ENCODE measurements around the gene SNRNP27. TPM values are rescaled to one million over a fixed set of nuclear protein-coding genes. Genes with fewer than 3 reads are reported as not detected.

Gene SNRNP27
- total and polyA plus RNA-seq, 9 of the 15 experiments (the other 6 are each of a cell fraction or from before 2014, with no cell fraction given) = 29.2 to 102 (median 65.7) TPM

DNA sequence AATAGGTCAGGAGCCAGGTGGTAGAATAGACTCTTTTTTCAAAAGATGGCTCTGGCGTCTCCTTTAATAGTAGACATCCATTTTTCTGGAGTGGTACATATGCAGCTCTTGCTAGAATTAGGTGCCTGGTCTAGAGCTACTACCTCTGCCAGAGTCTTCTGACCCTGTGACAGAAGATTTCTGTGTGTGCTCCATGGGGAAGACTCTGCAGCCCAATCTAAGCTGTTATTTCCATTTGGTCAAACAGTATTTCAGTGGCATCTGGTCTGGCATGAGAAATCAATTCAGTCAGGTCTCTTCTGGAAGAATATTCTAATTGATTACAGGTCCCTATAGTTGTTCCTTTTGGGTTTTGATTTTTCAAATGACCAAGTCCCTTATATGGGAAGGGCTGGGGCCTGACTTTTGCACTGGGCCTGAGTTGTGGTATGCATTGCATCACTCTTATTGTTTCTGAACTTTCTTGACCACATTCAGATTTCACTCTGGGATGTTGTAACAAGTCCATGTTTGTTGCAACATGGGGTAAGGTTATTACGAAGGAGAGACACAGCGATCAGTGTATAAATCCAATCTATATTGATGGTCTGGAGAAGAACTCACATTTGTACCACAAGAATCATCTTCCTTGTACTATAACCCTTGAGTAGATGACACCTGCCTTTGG lies 33.2 kb downstream of the SNRNP27 start (continued):
- TF ChIP-seq, protein P1, sequence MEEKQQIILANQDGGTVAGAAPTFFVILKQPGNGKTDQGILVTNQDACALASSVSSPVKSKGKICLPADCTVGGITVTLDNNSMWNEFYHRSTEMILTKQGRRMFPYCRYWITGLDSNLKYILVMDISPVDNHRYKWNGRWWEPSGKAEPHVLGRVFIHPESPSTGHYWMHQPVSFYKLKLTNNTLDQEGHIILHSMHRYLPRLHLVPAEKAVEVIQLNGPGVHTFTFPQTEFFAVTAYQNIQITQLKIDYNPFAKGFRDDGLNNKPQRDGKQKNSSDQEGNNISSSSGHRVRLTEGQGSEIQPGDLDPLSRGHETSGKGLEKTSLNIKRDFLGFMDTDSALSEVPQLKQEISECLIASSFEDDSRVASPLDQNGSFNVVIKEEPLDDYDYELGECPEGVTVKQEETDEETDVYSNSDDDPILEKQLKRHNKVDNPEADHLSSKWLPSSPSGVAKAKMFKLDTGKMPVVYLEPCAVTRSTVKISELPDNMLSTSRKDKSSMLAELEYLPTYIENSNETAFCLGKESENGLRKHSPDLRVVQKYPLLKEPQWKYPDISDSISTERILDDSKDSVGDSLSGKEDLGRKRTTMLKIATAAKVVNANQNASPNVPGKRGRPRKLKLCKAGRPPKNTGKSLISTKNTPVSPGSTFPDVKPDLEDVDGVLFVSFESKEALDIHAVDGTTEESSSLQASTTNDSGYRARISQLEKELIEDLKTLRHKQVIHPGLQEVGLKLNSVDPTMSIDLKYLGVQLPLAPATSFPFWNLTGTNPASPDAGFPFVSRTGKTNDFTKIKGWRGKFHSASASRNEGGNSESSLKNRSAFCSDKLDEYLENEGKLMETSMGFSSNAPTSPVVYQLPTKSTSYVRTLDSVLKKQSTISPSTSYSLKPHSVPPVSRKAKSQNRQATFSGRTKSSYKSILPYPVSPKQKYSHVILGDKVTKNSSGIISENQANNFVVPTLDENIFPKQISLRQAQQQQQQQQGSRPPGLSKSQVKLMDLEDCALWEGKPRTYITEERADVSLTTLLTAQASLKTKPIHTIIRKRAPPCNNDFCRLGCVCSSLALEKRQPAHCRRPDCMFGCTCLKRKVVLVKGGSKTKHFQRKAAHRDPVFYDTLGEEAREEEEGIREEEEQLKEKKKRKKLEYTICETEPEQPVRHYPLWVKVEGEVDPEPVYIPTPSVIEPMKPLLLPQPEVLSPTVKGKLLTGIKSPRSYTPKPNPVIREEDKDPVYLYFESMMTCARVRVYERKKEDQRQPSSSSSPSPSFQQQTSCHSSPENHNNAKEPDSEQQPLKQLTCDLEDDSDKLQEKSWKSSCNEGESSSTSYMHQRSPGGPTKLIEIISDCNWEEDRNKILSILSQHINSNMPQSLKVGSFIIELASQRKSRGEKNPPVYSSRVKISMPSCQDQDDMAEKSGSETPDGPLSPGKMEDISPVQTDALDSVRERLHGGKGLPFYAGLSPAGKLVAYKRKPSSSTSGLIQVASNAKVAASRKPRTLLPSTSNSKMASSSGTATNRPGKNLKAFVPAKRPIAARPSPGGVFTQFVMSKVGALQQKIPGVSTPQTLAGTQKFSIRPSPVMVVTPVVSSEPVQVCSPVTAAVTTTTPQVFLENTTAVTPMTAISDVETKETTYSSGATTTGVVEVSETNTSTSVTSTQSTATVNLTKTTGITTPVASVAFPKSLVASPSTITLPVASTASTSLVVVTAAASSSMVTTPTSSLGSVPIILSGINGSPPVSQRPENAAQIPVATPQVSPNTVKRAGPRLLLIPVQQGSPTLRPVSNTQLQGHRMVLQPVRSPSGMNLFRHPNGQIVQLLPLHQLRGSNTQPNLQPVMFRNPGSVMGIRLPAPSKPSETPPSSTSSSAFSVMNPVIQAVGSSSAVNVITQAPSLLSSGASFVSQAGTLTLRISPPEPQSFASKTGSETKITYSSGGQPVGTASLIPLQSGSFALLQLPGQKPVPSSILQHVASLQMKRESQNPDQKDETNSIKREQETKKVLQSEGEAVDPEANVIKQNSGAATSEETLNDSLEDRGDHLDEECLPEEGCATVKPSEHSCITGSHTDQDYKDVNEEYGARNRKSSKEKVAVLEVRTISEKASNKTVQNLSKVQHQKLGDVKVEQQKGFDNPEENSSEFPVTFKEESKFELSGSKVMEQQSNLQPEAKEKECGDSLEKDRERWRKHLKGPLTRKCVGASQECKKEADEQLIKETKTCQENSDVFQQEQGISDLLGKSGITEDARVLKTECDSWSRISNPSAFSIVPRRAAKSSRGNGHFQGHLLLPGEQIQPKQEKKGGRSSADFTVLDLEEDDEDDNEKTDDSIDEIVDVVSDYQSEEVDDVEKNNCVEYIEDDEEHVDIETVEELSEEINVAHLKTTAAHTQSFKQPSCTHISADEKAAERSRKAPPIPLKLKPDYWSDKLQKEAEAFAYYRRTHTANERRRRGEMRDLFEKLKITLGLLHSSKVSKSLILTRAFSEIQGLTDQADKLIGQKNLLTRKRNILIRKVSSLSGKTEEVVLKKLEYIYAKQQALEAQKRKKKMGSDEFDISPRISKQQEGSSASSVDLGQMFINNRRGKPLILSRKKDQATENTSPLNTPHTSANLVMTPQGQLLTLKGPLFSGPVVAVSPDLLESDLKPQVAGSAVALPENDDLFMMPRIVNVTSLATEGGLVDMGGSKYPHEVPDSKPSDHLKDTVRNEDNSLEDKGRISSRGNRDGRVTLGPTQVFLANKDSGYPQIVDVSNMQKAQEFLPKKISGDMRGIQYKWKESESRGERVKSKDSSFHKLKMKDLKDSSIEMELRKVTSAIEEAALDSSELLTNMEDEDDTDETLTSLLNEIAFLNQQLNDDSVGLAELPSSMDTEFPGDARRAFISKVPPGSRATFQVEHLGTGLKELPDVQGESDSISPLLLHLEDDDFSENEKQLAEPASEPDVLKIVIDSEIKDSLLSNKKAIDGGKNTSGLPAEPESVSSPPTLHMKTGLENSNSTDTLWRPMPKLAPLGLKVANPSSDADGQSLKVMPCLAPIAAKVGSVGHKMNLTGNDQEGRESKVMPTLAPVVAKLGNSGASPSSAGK (IDR thresholded peaks at IDR 0.05) = no peak
- TF ChIP-seq CBFA2T2 (conservative IDR thresholded peaks at IDR 0.05) (no peak), FOXJ2 (tag; IDR thresholded peaks at IDR 0.05) (no peak), KDM4B (IDR thresholded peaks at IDR 0.05; ENCODE audit: borderline replicate concordance in 2 of 2, low read depth in 1 of 2) (no peak), ZNF444 (CRISPR knock-in tag; IDR thresholded peaks at IDR 0.05) (no peak), TFAM (CRISPR knock-in tag; conservative IDR thresholded peaks at IDR 0.05) (no peak), MYNN (IDR thresholded peaks at IDR 0.05) (no peak), MYNN (CRISPR knock-in tag; IDR thresholded peaks at IDR 0.05) (no peak), ATF7 (IDR thresholded peaks at IDR 0.05) (0 out of 2 replicates have a peak, but pooled peaks have one; percentile 31), CXXC5 (CRISPR knock-in tag; IDR thresholded peaks at IDR 0.05) (0 out of 2 replicates have a peak, but pooled peaks have one; percentile 15)
- TF ChIP-seq, protein P2, sequence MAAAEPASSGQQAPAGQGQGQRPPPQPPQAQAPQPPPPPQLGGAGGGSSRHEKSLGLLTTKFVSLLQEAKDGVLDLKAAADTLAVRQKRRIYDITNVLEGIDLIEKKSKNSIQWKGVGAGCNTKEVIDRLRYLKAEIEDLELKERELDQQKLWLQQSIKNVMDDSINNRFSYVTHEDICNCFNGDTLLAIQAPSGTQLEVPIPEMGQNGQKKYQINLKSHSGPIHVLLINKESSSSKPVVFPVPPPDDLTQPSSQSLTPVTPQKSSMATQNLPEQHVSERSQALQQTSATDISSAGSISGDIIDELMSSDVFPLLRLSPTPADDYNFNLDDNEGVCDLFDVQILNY (CRISPR knock-in tag; IDR thresholded peaks at IDR 0.05) = no peak
- TF ChIP-seq, protein P3, sequence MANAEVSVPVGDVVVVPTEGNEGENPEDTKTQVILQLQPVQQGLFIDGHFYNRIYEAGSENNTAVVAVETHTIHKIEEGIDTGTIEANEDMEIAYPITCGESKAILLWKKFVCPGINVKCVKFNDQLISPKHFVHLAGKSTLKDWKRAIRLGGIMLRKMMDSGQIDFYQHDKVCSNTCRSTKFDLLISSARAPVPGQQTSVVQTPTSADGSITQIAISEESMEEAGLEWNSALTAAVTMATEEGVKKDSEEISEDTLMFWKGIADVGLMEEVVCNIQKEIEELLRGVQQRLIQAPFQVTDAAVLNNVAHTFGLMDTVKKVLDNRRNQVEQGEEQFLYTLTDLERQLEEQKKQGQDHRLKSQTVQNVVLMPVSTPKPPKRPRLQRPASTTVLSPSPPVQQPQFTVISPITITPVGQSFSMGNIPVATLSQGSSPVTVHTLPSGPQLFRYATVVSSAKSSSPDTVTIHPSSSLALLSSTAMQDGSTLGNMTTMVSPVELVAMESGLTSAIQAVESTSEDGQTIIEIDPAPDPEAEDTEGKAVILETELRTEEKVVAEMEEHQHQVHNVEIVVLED (CRISPR knock-in tag; IDR thresholded peaks at IDR 0.05) = no peak
